AG20443 (cell line): ENCODE results near the gene RAB11FIP3.
"Not testable (repeated sequence)": the region's sequence is repeated elsewhere in the genome, so short reads cannot be mapped to it uniquely, and the experiment has no call there.

Source experiments
- DNase-seq: peaks from one replicate; pipeline ENCODE4 v3.0.0; 2012; ENCODE audit warnings: low spot score, mixed read lengths

The RAB11FIP3 gene

DNA sequence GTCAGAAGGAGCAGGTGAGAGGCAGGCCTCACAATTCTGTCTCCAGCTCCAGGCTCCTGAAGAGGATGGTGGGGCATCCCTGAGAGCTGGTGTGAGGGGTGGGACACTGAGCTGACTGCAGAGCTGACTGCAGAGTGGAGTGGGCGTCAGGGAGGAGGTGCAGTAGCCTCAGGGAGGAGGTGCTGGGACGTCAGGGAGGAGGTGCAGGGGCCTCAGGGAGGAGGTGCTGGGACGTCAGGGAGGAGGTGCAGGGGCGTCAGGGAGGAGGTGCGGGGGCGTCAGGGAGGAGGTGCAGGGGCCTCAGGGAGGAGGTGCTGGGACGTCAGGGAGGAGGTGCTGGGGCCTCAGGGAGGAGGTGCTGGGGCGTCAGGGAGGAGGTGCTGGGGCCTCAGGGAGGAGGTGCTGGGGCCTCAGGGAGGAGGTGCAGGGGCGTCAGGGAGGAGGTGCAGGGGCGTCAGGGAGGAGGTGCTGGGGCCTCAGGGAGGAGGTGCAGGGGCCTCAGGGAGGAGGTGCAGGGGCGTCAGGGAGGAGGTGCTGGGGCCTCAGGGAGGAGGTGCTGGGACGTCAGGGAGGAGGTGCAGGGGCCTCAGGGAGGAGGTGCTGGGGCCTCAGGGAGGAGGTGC, 41.9 kb downstream of the RAB11FIP3 start:
- not testable (repeated sequence) for DNase-seq

DNA sequence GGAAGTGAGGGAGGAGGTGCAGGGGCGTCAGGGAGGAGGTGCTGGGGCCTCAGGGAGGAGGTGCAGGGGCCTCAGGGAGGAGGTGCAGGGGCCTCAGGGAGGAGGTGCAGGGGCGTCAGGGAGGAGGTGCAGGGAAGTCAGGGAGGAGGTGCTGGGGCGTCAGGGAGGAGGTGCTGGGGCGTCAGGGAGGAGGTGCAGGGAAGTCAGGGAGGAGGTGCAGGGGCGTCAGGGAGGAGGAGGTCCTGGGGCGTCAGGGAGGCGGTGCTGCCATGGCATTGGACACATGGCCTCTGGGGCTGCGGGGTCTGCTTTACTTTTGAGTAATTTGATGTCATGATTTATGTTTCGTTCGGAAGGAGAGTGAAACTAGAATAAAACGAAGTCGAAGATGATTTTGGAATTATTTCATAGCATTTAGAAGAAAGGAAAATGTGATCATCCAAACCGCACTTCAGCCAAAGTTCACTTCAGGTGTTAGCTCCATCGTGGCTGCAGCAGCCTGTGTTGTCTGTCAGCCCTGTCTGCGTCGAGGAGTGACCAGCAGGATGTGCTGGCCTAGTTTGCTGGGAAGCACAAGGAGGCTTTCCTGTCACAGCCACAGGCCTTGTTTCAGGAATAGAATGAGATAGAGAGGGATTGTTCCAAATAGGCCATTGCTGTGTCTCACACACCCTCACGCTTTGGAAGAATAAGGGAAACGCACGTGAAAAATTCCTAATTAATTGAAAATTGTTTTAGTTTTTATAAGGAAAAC, 42.8 kb downstream of the RAB11FIP3 start:
- no peak for DNase-seq

DNA sequence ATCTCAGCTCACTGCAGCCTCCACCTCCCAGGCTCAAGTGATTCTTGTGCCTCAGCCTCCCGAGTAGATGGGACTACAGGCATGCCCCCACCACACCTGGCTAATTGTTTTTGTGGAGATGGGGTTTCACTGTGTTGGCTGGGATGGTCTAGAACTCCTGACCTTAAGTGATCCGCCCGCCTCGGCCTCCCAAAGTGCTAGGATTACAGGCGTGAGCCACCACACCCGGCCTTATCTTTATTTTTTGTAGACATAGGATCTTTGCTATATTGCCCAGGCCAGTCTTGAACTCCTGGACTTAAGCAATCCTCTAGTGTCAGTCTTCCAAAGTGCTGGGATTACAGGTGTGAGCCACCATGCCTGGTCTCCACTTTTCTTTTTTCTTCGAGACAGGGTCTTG, 44.0 kb downstream of the RAB11FIP3 start:
- DNase-seq = not testable (repeated sequence)

DNA sequence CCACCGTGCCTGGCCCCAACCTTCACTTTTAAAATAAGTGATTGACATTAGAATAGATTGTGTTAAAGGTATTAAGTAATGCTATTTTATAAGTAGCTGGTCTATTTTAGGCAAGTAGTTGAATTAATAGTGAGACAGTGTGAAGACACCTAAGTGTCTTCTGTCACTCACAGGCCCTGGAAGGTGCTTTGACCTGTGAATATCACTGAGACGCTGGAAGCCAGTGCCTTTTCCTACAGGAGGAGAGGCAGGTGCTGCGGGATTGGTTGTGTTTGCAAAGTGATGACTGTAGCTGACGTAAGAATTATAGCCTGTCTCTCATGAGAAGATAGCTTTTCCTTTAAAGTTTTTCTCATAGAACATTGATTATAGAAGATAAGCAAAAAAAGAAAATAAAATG, 45.0 kb downstream of the RAB11FIP3 start:
- no peak for DNase-seq

DNA sequence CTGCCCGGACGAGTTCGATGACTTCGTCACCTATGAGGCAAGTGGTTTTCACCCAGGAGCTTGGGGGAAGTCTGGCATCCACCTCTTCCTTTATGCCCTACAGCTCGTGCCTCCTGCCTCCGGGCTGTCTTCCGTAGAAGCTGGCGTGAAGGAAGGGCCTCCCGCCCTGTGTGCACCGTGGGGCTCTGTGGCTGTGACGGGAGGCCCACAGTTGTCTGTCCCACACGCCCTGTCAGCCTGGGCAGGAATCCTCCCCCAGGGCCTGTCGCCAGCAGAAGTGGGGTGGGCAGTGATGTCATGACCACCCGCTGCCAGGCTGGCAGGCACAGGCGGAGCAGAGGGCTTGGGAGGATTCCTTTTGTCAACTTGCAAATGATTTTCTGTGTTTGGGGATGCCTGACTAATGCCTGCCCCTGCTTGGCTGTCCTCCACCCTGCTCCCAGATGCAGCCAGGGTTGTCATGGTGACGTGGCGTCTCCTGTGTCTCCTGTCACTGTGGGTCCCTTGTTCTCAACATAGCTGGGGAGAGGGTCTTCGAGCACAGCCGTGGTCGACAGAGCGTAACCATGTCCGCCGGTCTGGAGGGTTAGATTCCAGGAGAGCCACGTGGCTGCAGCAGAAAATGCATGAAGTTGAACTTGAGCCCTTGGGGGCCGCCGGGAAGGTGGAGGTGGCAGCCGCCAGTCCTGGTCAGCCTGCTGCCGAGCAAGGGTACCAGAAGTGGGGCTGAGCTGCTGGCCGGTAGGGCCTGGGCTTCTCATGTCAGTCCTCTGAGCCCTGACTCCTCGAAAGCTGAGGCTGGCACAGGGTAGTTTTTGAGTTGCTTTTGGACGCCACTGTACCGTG, 46.1 kb downstream of the RAB11FIP3 start:
- DNase-seq = peak; percentile 95

DNA sequence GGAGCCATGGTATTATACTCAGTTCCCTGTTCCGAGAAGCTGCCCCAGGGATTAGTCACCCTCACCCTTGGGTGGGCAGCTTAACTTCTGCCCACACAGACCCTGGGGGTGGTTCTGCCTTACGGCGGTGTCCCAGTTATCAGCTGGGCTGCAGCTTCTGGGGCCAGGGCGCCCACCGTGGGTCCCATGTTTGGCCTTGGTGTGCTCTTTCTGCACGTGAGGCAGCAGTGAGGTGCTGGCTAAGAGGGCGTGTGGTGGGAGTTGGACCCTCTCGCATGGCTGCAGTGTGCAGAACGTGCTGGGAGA, 46.7 kb downstream of the RAB11FIP3 start:
- DNase-seq = no peak

DNA sequence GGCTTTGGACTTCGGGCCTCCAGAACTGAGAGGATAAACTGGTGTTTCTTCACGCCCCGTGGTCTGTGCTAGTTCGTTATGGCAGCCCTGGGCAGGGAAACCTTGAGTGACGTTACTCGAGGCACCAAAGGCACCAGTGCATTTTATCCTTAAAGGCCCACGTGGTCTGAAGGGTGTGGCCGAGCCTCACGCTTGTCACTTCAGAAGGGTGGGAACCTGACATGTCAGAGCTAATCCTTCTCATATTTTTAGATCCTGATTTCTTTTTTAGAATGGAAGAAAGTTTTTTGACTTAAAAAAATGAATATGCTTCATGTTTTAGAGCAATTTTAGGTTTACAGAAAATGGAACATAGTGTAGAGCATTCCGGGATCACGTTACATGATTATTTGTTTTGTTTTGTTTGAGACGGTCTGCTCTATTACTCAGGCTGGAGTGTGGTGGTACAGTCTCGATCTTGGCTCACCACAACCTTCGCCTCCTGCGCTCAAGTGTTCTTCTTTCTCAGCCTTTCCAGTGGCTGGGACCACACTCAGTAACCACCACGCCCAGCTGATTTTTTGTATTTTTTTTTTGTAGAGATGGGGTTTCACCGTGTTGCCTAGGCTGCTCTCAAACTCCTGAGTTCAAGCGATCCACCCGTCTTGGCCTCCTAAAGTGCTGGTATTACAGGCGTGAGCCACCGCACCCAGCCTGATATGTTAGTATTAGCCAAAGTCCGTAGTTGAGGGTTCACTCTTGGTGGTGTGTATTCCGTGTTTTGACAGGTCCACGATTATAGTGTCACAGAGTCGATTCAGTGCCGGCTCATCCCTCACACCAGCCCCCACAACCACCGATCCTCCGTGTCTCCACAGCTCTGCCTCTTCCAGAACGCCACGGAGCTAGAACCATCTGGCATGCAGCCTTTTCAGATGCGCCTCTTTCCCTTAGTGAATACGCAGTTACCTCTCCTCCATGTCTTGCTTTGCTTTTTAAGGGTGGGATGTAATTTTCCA, 47.9 kb downstream of the RAB11FIP3 start:
- no peak for DNase-seq

DNA sequence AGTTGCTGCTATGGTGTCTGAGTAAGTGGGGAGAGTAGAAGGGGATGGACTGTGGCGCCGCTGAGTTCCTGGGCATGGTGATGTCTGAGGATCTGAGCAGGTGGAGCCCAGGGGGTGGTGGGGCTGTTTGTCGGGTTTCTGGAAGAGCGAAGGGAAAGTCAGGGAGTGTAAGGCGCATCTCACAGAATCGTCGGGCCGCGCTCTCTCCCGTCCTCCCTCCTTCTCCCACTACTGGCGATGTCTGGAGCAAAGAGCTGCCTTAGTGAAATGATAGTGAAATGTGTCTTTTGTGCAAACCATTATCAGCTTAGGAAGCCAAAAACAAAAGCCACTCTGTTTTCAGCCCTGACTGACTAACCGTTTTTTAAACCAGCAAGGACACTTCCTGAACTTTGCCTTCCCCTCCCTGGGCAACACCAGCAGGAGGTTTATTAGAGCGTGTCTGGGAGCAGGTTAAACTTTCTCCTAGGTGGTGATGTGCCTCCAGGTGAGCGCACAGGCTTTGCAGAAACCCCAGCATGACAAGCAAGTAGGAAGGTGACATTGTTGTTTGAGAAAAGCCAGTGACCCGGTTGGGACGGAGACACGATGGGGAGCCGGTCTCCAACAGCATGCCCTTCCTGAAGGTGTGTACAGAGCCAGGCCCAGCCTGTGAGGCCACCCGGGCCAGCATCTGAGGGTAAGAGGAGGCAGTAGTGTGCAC, 49.1 kb downstream of the RAB11FIP3 start:
- no peak for DNase-seq

DNA sequence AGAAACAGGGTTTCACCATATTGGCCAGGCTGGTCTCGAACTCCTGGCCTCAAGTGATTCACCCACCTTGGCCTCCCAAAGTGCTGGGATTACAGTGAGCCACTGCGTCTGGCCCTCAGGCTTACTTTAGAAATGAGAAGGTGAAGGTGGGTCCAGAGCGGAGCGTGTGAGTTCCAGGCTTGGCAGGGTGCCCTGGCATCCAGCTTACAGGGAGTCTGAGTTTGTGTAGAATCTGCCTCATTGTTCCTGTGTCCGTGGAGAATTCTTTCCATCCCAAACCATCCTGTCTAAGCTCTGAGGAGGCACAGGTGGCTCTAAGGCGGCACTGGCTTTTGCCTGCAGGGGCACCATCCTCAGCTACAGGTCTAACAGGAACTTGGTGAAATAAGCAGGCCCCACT, 50.6 kb downstream of the RAB11FIP3 start:
- no peak for DNase-seq

DNA sequence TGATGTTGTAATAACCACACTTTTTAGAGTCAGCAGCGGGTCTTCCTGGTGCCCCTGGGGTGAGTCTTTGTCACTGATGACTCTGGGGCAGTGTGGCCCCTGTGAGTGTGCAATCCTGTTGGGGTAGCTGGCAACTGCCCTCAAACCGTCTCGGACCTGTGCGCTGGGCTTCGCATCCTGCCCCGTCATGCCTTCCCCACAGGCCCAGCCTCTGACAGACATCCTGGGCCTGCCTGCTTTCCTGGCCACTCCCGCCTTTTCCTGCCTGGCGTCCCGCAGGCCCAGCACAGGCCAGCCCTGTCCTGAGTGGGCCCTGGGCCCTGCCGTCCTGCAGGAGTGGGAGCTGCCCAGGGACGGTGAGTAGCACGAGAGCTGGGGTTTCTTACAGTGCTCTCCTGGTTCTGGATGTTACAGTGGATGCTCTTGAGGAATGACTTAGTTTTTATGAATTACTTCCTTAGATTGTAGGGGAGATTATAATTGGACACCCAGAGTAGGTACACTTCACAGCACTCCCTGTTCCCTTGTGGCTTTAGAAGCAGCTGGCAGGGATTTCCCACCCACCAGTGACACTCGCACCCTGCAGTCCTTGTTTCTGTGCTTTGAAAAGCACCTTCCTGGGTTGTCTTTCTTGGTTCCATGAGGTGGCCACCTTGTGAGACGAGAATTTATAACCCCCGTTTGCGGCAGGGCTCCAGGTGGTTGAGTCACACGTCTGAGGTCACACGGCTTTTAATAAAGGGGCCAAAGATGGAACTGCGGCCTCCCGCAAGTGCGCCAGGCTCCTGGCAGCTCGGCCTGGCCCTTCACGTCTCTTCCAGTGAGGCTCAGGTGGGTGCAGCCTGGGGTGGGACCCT, 52.1 kb downstream of the RAB11FIP3 start:
- no peak for DNase-seq

DNA sequence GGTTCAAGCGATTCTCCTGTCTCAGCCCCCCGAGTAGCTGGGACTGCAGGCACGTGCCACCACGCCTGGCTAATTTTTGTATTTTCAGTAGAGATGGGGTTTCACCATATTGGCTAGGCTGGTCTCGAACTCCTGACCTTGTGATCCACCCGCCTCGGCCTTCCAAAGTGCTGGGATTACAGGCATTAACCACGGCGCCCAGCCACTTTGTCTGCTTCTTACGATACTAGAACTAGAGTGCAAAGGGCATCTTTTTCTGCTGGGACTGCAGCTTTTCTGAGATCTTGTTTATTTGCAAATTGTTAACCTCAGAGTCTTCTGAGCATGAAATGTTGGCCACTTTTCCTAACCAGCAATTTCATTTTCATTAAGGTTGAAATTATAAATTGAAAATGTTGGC, 52.8 kb downstream of the RAB11FIP3 start:
- not testable (repeated sequence) for DNase-seq

DNA sequence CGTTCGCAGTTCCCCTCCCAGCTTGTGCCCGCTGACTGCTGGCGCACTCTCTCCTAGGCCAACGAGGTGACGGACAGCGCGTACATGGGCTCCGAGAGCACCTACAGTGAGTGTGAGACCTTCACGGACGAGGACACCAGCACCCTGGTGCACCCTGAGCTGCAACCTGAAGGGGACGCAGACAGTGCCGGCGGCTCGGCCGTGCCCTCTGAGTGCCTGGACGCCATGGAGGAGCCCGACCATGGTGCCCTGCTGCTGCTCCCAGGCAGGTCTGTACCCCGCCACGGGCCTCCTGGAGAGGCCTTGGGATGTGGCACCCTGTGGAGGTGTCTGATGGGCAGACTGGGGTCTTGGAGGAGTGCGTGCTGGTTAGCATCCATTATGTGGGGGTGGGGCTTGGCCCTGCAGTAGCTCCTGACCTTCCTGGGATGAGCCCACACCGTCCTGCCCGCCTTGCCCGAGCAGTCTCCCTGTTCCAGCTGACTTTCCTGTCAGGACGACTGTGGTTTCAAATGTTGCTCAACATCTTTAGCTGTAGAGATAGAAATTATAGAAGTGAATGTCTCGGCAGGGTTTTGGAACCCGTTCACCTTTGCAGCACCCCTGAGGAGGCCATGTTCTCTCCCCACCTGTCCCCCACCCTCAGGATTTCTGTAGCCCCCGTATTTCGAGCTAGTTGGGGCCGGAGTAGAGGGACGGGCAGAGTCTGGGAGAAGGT, 57.2 kb downstream of the RAB11FIP3 start:
- DNase-seq = no peak

DNA sequence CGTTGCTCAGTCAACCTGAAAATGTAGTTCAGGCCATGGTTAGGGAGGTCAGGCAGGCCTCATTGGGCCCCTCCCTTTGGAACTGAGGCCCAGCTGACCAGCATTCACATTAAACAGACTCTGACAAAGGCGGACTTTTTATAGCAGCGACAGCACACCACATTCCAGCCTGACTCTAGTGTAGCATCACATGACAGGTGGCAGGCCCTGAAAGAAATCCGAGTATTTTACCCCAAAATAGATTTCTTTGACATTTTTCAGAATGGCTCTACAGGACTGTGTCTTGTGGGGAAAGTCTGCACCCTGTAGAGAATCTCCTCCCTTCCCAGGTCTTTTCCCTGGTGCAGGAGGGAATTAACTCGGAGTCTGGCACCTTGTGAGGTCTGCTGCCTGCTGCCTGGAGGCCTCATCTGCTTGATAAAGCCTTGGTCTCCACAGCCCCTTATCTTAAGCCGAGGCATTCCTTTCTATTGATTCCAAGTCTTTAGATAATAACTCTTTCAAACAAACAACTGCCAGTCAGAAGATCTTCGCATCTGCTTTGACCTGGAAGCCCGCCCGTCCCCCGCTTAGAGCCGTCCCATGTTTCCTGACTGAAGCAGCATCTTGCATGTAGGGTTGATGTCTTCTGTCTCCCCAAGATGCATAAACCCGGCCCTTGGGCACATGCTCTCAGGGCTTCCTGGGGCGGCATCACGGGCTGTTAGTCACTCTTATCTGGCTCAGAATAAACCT, 58.1 kb downstream of the RAB11FIP3 start:
- DNase-seq = no peak

DNA sequence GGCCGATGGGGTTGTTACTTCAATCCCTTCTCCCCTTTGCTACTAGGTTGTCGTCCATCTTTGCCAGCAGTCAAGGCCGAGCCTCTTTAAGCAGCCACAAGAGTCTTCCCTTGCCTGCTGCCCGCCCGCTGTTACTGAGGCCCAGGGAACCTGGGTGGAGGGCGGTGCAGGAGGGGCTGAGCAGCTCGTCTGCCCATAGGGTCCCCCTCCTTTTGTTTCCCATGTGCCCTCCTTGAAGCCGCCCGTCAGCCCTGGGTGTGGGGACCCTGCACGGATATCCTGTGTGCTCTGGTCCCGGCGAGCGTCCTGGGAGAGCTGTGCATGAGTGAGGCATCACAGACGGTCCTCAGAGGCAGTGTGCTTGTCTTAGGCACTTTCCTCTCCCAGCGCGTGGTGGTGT, 64.2 kb downstream of the RAB11FIP3 start:
- DNase-seq = no peak

DNA sequence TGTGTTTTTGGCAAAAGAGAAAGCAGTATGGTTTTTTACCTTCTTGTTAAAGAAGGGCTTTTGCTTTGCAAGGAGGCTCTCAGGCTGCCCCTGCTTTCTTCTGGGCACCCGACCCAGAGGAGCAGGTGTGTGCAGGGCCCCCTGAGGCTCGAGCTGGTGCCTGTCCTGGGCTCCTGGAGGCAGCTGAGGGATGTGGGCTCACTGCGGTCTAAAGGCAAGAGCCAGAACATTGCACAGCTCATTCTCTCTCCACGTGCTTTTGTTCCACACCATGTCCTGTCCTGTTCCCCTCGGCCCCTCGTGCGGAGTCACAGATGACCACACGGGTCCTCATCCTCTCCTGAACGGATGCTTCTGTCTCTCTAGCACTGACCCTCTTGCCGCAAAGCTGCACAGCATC, 65.3 kb downstream of the RAB11FIP3 start:
- DNase-seq = no peak

DNA sequence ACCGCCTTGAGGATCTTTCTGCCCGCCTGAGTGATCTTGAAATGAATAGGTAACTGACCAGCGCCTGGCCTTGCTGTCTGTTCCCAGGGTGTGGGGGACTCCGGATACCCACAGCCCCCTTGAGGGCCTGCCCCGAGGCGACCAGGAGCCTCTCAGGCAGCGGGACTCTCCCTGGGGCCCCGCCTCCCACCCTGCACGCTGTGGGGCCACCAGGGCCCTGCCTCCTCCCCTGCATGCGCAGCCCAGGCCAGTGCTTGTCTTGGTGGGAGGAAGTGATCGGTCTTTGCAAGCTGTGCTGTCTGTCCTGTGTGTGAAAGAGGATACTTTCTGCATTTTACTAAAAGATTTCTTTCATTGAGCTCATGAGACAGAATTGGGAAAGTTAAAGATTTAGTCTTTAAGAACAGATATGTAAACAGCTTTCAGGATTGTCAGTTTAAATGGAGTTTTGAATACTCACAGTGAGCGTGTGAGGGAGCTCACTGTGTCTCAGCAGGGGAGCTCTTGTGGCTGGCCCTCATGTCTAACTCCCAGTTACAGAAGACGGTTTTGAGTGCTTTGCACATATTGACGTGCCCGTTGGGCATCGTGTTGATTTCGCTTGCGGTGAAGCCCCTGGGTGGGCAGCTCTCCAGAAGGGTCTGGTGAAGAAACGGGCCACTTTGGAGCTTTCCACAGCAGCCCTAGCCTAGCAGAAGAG, 65.9 kb downstream of the RAB11FIP3 start:
- no peak for DNase-seq

DNA sequence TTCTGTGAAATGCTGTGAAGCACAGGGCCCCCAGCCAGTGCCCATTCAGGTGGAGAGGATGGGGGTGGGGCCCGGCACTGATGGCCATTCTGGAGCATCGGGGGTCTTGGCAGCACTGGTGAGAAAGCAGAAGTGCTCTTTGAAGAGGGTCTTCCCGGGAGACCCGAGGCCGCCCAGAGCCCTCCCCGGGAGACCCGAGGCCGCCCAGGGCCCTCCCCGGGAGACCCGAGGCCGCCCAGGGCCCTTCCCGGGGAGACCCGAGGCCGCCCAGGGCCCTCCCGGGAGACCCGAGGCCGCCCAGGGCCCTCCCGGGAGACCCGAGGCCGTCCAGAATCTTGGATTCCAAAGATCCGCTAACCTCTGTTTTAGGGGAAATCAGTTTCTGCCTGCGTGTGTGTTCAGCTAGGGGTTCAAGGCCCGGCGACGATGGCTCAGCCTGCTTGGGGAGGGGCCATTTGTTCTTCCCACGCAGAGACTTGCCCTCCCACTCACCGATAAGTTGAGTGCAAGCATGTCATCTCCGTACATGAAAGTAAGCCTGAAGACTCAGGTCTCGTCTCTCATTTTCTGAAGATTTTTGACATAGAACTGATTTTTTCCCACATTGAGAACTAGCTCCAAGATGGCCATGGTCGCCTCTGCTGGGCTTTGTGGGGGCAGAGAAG, 66.9 kb downstream of the RAB11FIP3 start:
- DNase-seq = no peak

DNA sequence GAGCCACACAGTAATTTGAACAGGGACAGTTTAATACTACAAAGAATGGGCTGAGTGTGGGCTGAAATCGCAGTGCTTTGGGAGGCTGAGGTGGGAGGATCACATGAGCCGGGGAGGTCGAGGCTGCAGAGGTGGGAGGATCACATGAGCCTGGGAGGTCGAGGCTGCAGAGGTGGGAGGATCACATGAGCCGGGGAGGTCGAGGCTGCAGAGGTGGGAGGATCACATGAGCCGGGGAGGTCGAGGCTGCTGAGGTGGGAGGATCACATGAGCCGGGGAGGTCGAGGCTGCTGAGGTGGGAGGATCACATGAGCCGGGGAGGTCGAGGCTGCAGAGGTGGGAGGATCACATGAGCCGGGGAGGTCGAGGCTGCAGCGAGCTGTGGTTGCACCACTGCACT, 69.2 kb downstream of the RAB11FIP3 start:
- DNase-seq = not testable (repeated sequence)
